H1 (cell line): ENCODE results near the gene FAM83C. TPM values are rescaled to one million over a fixed set of nuclear protein-coding genes. Genes with fewer than 3 reads are reported as not detected.

Experiments used
- CTCF ChIA-PET: fragments of 300-600 bp; sonication (Branson Sonifier 250); formaldehyde crosslinking; loops from one replicate; lab custom pipeline; 2021; ENCODE audit not compliant: partially characterized antibody; lab: Charles Lee
- POLR2A ChIA-PET: fragments of 300-600 bp; sonication (Branson Sonifier 250); formaldehyde crosslinking; loops from one replicate; lab custom pipeline; 2021; ENCODE audit warnings: inconsistent platforms; ENCODE audit not compliant: partially characterized antibody; lab: Charles Lee
- DNase-seq, 2 experiments: peaks; one replicate each; pipeline versions ENCODE4 v3.0.0 to v3.0.0-alpha.2; 2010 to 2022; ENCODE audit warnings: low spot score in 2 of 2, low read depth in 1 of 2, mixed read lengths in 1 of 2
- FAIRE-seq: peaks from 2 replicates; lab custom pipeline; 2011; peaks lifted over from hg19 to GRCh38; lab: Jason Lieb, UNC
- H2AFZ ChIP-seq: 2 replicates; pipeline ENCODE4 v1.8.1; 2012; ENCODE audit warnings: low read length, inconsistent platforms
- H2AK5ac ChIP-seq: 2 replicates; pipeline ENCODE4 v1.6.1; 2013; ENCODE audit warnings: low read depth, low read length
- H2BK120ac ChIP-seq: replicated peaks from 2 replicates; pipeline ENCODE3; 2013; ENCODE audit warnings: low read depth, low read length, inconsistent platforms
- H2BK12ac ChIP-seq: 2 replicates; pipeline ENCODE4 v1.6.1; 2013; ENCODE audit warnings: low read depth, low read length
- H2BK15ac ChIP-seq: 2 replicates; pipeline ENCODE4 v1.6.1; 2013; ENCODE audit warnings: low read length
- H2BK20ac ChIP-seq: 2 replicates; pipeline ENCODE4 v1.6.1; 2013; ENCODE audit warnings: low read length
- H2BK5ac ChIP-seq: 2 replicates; pipeline ENCODE4 v1.6.1; 2013; ENCODE audit warnings: low read depth, low read length
- H3K14ac ChIP-seq: 2 replicates; pipeline ENCODE4 v1.6.1; 2013; ENCODE audit warnings: inconsistent platforms; ENCODE audit not compliant: insufficient read length
- H3K18ac ChIP-seq: 2 replicates; pipeline ENCODE4 v1.6.1; 2013; ENCODE audit warnings: low read length; ENCODE audit errors: extremely low read depth
- H3K23ac ChIP-seq: 2 replicates; pipeline ENCODE4 v1.6.1; 2013; ENCODE audit warnings: inconsistent platforms; ENCODE audit not compliant: insufficient read length
- H3K23me2 ChIP-seq: 2 replicates; pipeline ENCODE4 v1.6.1; 2013; ENCODE audit warnings: low read depth, low read length
- H3K27ac ChIP-seq: 2 replicates; pipeline ENCODE4 v1.6.1; 2011; ENCODE audit warnings: low read depth, low read length, inconsistent platforms
- H3K27me3 ChIP-seq, 4 experiments: replicated peaks in 1 of 4; 1 replicate in 1 of 4; 2 replicates in 3 of 4; pipeline versions ENCODE4 v1.6.1 to v1.8.1; 2011 to 2013; ENCODE audit warnings: low read length in 3 of 4, mild to moderate bottlenecking in 3 of 4, inconsistent platforms in 2 of 4, mixed read lengths in 2 of 4, moderate library complexity in 1 of 4; ENCODE audit not compliant: control insufficient read depth in 3 of 4, insufficient read depth in 3 of 4; ENCODE audit errors: extremely low read depth in 1 of 4
- H3K36me3 ChIP-seq, 4 experiments: 2 replicates each; pipeline versions ENCODE4 v1.6.1 to v1.8.1; 2011 to 2013; ENCODE audit warnings: mild to moderate bottlenecking in 4 of 4, low read length in 3 of 4, moderate library complexity in 2 of 4, control low read depth in 1 of 4, inconsistent platforms in 1 of 4; ENCODE audit not compliant: insufficient read depth in 4 of 4, control insufficient read depth in 2 of 4
- H3K4ac ChIP-seq: replicated peaks from 2 replicates; pipeline ENCODE3; 2013; ENCODE audit warnings: low read length, low read depth, mixed read lengths, inconsistent platforms; ENCODE audit not compliant: insufficient read length
- H3K4me1 ChIP-seq, 4 experiments: replicated peaks in 1 of 4; 1 replicate in 1 of 4; 2 replicates in 3 of 4; pipeline versions ENCODE4 v1.6.1 to v1.8.1; 2011 to 2013; ENCODE audit warnings: low read length in 3 of 4, inconsistent platforms in 2 of 4, mixed read lengths in 1 of 4; ENCODE audit not compliant: insufficient read depth in 4 of 4, control insufficient read depth in 3 of 4
- H3K4me2 ChIP-seq, 2 experiments: 2 replicates each; pipeline versions ENCODE4 v1.6.1 to v1.8.1; 2011 to 2013; ENCODE audit warnings: low read depth in 2 of 2, low read length in 2 of 2, control low read depth in 1 of 2, inconsistent platforms in 1 of 2, mild to moderate bottlenecking in 1 of 2; ENCODE audit not compliant: insufficient read depth in 1 of 2
- H3K4me3 ChIP-seq, 4 experiments: fragments of 200-600, 300-600 bp in 1 of 4; sonication (generic), shearing (Covaris generic), sonication (Bioruptor Twin) in 1 of 4; 2 replicates each; pipeline versions ENCODE4 v1.5.1 to v1.8.1; 2011 to 2016; ENCODE audit warnings: low read length in 4 of 4, low read depth in 3 of 4, control low read depth in 2 of 4, inconsistent platforms in 2 of 4, mild to moderate bottlenecking in 2 of 4, mixed read lengths in 1 of 4, moderate library complexity in 1 of 4; ENCODE audit not compliant: insufficient read depth in 2 of 4; ENCODE audit errors: extremely low read depth in 1 of 4
- H3K56ac ChIP-seq: replicated peaks from 2 replicates; pipeline ENCODE3; 2013; ENCODE audit warnings: low read depth, mild to moderate bottlenecking, mixed read lengths, low read length, inconsistent platforms; ENCODE audit not compliant: insufficient read length
- H3K79me1 ChIP-seq: 2 replicates; pipeline ENCODE4 v1.6.1; 2013; ENCODE audit warnings: low read depth, low read length, control low read depth
- H3K79me2 ChIP-seq, 2 experiments: 2 replicates each; pipeline versions ENCODE4 v1.6.1 to v1.8.1; 2012 to 2013; ENCODE audit warnings: low read length in 2 of 2, mild to moderate bottlenecking in 2 of 2, inconsistent platforms in 1 of 2; ENCODE audit not compliant: insufficient read depth in 2 of 2, control insufficient read depth in 1 of 2
- H3K9ac ChIP-seq, 4 experiments: replicated peaks in 1 of 4; 1 replicate in 1 of 4; 2 replicates in 3 of 4; pipeline versions ENCODE4 v1.6.1 to v1.8.1; 2011 to 2013; ENCODE audit warnings: low read depth in 3 of 4, low read length in 3 of 4, control low read depth in 2 of 4, mild to moderate bottlenecking in 2 of 4, moderate library complexity in 2 of 4, inconsistent platforms in 1 of 4; ENCODE audit errors: extremely low read depth in 1 of 4
- H3K9me3 ChIP-seq, 2 experiments: 2 replicates each; pipeline versions ENCODE4 v1.6.1 to v1.8.1; 2012 to 2013; ENCODE audit warnings: mild to moderate bottlenecking in 2 of 2, moderate library complexity in 2 of 2, control low read depth in 1 of 2, inconsistent platforms in 1 of 2, low read depth in 1 of 2, low read length in 1 of 2, mixed read lengths in 1 of 2; ENCODE audit not compliant: insufficient read depth in 2 of 2
- H4K20me1 ChIP-seq, 2 experiments: replicated peaks in 1 of 2; 2 replicates each; pipeline versions ENCODE3 to v1.8.1; 2011 to 2013; ENCODE audit warnings: inconsistent platforms in 2 of 2, low read length in 2 of 2, mild to moderate bottlenecking in 1 of 2; ENCODE audit not compliant: insufficient read depth in 2 of 2, control insufficient read depth in 1 of 2
- H4K5ac ChIP-seq: 2 replicates; pipeline ENCODE4 v1.6.1; 2013; ENCODE audit warnings: low read length, low read depth, mixed read lengths, inconsistent platforms; ENCODE audit not compliant: insufficient read length
- H4K8ac ChIP-seq: 2 replicates; pipeline ENCODE4 v1.8.0; 2013; ENCODE audit warnings: mild to moderate bottlenecking, moderate library complexity, low read length, inconsistent platforms; ENCODE audit not compliant: insufficient read depth; ENCODE audit errors: extremely low read depth
- H4K91ac ChIP-seq: replicated peaks from 2 replicates; pipeline ENCODE3; 2013; ENCODE audit warnings: low read length, mixed read lengths, inconsistent platforms; ENCODE audit not compliant: insufficient read length
- POLR2AphosphoS5 ChIP-seq: IDR thresholded peaks from 2 replicates; pipeline ENCODE4 v1.6.1; 2011; ENCODE audit warnings: low read depth, low read length
- RBBP5 ChIP-seq: IDR thresholded peaks from 2 replicates; pipeline ENCODE4 v1.7.1; 2012; ENCODE audit warnings: low read depth, mild to moderate bottlenecking, inconsistent platforms, low read length, moderate library complexity, borderline replicate concordance
- WGBS, 2 experiments: shearing (Covaris generic) in 1 of 2; methylation state at CpG; one replicate each; pipeline versions ENCODE4 v1.1.6 to v1.1.7; 2013 to 2015; ENCODE audit warnings: low lambda C conversion rate in 2 of 2, mixed read lengths in 2 of 2, inconsistent platforms in 1 of 2, low coverage in 1 of 2, missing lambda C conversion rate in 1 of 2; ENCODE audit not compliant: insufficient replicate concordance in 2 of 2, insufficient coverage in 1 of 2, insufficient read length in 1 of 2; ENCODE audit errors: extremely low coverage in 1 of 2, missing lambda C conversion rate in 1 of 2; 5-methylcytosine and 5-hydroxymethylcytosine counted together
- polyA plus RNA-seq, 7 experiments: library from polyadenylated mRNA; depleted of rRNA in 3 of 7; stranded (reverse) in 5 of 7; unstranded in 2 of 7; fragments of >200 nt in 5 of 7; fragments of 200-250 nt in 2 of 7; gene quantifications; 1 replicate in 5 of 7; 2 replicates in 1 of 7; 4 replicates in 1 of 7; pipeline versions ENCODE4 v1.2.1 to v1.2.3, GENCODE V29; 2011 to 2013; ENCODE audit warnings: missing spikeins in 2 of 7, mixed read lengths in 2 of 7
- total RNA-seq: library from RNA; stranded (reverse); fragmentation: NEBNext Ultra II Directional; extraction: Animal tissue kit (Norgen Biotek cat#: 25700); gene quantifications from 2 replicates; pipeline ENCODE4 v1.2.1, GENCODE V29; 2021

Gene FAM83C
- total and polyA plus RNA-seq, 2 of the 8 experiments (the other 6 are each of a cell fraction or from before 2014, with no cell fraction given): not detected

- no peaks in the 10 kb centered on the region for H3K27me3 ChIP-seq
- peak overlapping the region; percentile 52; the same call in 1 of the 2 replicates for H3K27ac ChIP-seq
- ChIA-PET POLR2A (interaction anchor here (0.9 to 7.9 kb wide), 10 partner anchors 8 to 180 kb away, joined by 3 to 98 read pairs (median 6); partner anchors contain the start of genes EDEM2 and EIF6), CTCF (interaction anchor here (0.6 to 11.5 kb wide), 7 partner anchors 14 to 179 kb away, joined by 3 to 135 read pairs (median 4); partner anchors contain the start of gene EDEM2)
- H3K79me2 ChIP-seq: no peaks in the 10 kb centered on the region
- no peak overlapping the region for H3K4me2 ChIP-seq
- FAIRE-seq (no peak), DNase-seq (no peak)
- peaks cover 5 to 11% (median 7%) of the 10 kb centered on the region in 4 experiments for H3K4me1 ChIP-seq
- H3K14ac ChIP-seq: no peak overlapping the region
- peaks cover 9 to 29% (median 9%) of the 10 kb centered on the region in 4 experiments for H3K36me3 ChIP-seq
- no peaks in the 10 kb centered on the region; the same call in 1 of the 2 replicates for H3K79me1 ChIP-seq
- no peak overlapping the region; the same call in 1 of the 2 replicates for H2BK15ac ChIP-seq
- no peak overlapping the region for H2AFZ ChIP-seq
- H4K91ac ChIP-seq: peak overlapping the region; percentile 22
- H2BK5ac ChIP-seq: no peak overlapping the region
- H4K8ac ChIP-seq: peak overlapping the region; percentile 78; the same call in 1 of the 2 replicates
- no peak overlapping the region for H2AK5ac ChIP-seq
- TF ChIP-seq RBBP5 (no peak), POLR2AphosphoS5 (peak; percentile 34; the same call in 1 of the 2 replicates)
- WGBS, 2 experiments: 94% methylated on average over 24 of the region's 24 CpGs; no CpG with 5 or more reads in 1 of the 2 experiments
- no peak overlapping the region for H3K4me3 ChIP-seq
- no peak overlapping the region for H3K56ac ChIP-seq
- H2BK20ac ChIP-seq: no peak overlapping the region
- no peak overlapping the region for H3K23ac ChIP-seq
- no peak overlapping the region for H2BK12ac ChIP-seq
- H3K23me2 ChIP-seq: peaks cover 4% of the 10 kb centered on the region; the same call in 1 of the 2 replicates
- H4K5ac ChIP-seq: no peak overlapping the region
- no peak overlapping the region for H2BK120ac ChIP-seq
- H4K20me1 ChIP-seq: peaks cover 0 to 2% of the 10 kb centered on the region in 2 experiments
- no peak overlapping the region for H3K4ac ChIP-seq
- no peak overlapping the region for H3K9ac ChIP-seq
- H3K18ac ChIP-seq: peak overlapping the region; percentile 28; the same call in 1 of the 2 replicates
- no peaks in the 10 kb centered on the region for H3K9me3 ChIP-seq
Observed at GRCh38 chr20:35274172-35275092, 17.8 kb downstream of the FAM83C start.
